ENCODE results near the gene SKIDA1.
"Not testable (repeated sequence)": the region's sequence is repeated elsewhere in the genome, so short reads cannot be mapped to it uniquely, and the experiment has no call there.

The SKIDA1 gene

GRCh38 chr10:21525367-21526187 lies at the start of gene SKIDA1:
TSS of gene SKIDA1 (minus strand) at chr10:21525682. CDS start at chr10:21517822, 7,860 bp downstream.
- peak; percentile 89 for DNase-seq

GRCh38 chr10:21574514-21574913 lies 49.0 kb upstream of the SKIDA1 start:
- DNase-seq = not testable (repeated sequence)

GRCh38 chr10:21572578-21572977 lies 47.1 kb upstream of the SKIDA1 start:
- no peak for DNase-seq

GRCh38 chr10:21570761-21571521 lies 45.5 kb upstream of the SKIDA1 start:
- DNase-seq = no peak

GRCh38 chr10:21558984-21559383 lies 33.5 kb upstream of the SKIDA1 start:
- DNase-seq = not testable (repeated sequence)

- no peak for DNase-seq
Observed at GRCh38 chr10:21556527-21556926, 31.0 kb upstream of the SKIDA1 start.

- no peak for DNase-seq
Observed at GRCh38 chr10:21552638-21553037, 27.2 kb upstream of the SKIDA1 start.

- no peak for DNase-seq
Observed at GRCh38 chr10:21547246-21547645, 21.8 kb upstream of the SKIDA1 start.

GRCh38 chr10:21540701-21541100 lies 15.2 kb upstream of the SKIDA1 start:
- not testable (repeated sequence) for DNase-seq

GRCh38 chr10:21536874-21537273 lies 11.4 kb upstream of the SKIDA1 start:
- DNase-seq = no peak

- DNase-seq = not testable (repeated sequence)
Observed at GRCh38 chr10:21535976-21536375, 10.5 kb upstream of the SKIDA1 start.

GRCh38 chr10:21535494-21535965 lies 10.0 kb upstream of the SKIDA1 start:
- DNase-seq = no peak

GRCh38 chr10:21534604-21535493 lies 9.4 kb upstream of the SKIDA1 start:
- peak; percentile 36 for DNase-seq

GRCh38 chr10:21534280-21534586 lies 8.8 kb upstream of the SKIDA1 start:
- DNase-seq = no peak

GRCh38 chr10:21533467-21534279 lies 8.2 kb upstream of the SKIDA1 start, which contains the start of gene MLLT10:
TSS of gene MLLT10 (plus strand) at chr10:21534232. CDS start at chr10:21534645, 413 bp downstream.
- DNase-seq = peak; percentile 86

- DNase-seq = peak; percentile 47
Observed at GRCh38 chr10:21532694-21533466, 7.4 kb upstream of the SKIDA1 start.

GRCh38 chr10:21531164-21531563 lies 5.7 kb upstream of the SKIDA1 start:
- DNase-seq = no peak

GRCh38 chr10:21530641-21531040 lies 5.2 kb upstream of the SKIDA1 start:
- DNase-seq = peak; percentile 9

GRCh38 chr10:21530168-21530567 lies 4.7 kb upstream of the SKIDA1 start:
- no peak for DNase-seq

- no peak for DNase-seq
Observed at GRCh38 chr10:21529032-21529910, 3.8 kb upstream of the SKIDA1 start.

Data from NCI-H1105 treated with DMSO at 0.1 percent for 48 hours (cell line).